GM10266 (cell line): ENCODE measurements around the gene GIMAP2.
"Not testable (repeated sequence)": the region's sequence is repeated elsewhere in the genome, so short reads cannot be mapped to it uniquely, and the experiment has no call there.

ENCODE experiments used
- DNase-seq: peaks from one replicate; pipeline ENCODE4 v3.0.0; 2012; ENCODE audit errors: extremely low spot score
- CTCF ChIP-seq: IDR thresholded peaks from 2 replicates; pipeline ENCODE4 v1.5.1; 2012; ENCODE audit warnings: mild to moderate bottlenecking, low read depth; ENCODE audit not compliant: control insufficient read depth, insufficient read depth; ENCODE audit errors: missing control alignments

The GIMAP2 gene

DNA sequence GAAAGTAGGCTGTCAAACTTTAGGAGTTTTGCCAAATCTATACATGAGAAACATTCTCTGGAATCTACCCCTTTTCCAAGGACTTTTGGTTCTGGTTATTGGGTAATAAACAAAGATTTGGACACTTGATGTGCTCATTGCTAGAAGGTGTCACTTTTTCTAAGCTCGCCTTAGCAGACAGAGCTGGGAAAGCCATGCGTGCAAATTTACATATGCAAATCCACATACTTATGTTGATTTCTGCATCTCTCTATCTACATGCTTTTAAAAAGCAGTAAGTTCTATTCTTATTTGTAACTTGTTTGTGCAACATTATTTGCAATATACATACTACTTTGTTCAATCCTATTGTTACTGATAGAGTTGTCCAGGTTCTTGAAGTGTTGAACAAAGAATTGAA is 30.8 kb upstream of the GIMAP2 start:
- no peak for DNase-seq

DNA sequence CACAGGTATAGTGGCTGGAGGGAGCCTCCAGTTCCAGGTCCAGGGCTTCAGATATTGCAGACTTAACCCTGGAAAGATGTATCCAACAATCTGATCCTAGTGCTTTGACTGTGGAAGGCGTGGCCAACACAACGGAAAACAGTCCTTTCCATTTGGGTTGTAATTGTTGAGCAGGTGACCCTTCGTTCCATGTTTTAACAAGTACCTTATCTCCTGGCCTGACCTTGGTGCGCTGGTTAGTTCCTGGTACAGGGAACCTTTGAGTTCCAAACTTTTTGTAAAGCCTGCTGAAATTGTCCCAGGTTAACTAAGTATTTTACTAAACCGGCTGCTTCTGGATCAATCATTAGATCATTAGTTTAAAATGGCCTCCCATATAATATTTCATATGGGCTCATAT is 29.5 kb upstream of the GIMAP2 start:
- DNase-seq = no peak
- TF ChIP-seq CTCF = no peak

More for the DNA sequence above, 30.8 kb upstream of the GIMAP2 start:
- TF ChIP-seq CTCF = no peak

DNA sequence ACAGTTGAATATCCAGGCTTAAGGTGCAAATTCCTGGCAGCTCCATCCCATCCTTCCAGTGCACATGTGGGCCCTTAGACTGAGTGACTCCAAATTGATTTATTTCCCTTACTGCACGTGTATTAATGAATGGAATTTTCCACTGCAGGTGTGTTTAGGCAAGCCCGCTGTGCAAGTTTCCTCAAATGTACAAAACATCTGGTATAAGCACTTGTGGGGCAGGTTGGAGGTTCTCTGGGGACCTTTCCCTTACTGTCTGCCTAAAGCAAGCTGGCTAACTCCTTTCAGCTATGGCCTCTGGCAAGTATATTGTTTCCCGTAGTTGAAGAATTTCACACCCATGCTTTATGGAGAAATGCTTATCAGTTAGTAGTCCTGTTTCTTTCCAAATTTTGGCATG is 28.0 kb upstream of the GIMAP2 start:
- DNase-seq = no peak
- TF ChIP-seq CTCF = no peak

DNA sequence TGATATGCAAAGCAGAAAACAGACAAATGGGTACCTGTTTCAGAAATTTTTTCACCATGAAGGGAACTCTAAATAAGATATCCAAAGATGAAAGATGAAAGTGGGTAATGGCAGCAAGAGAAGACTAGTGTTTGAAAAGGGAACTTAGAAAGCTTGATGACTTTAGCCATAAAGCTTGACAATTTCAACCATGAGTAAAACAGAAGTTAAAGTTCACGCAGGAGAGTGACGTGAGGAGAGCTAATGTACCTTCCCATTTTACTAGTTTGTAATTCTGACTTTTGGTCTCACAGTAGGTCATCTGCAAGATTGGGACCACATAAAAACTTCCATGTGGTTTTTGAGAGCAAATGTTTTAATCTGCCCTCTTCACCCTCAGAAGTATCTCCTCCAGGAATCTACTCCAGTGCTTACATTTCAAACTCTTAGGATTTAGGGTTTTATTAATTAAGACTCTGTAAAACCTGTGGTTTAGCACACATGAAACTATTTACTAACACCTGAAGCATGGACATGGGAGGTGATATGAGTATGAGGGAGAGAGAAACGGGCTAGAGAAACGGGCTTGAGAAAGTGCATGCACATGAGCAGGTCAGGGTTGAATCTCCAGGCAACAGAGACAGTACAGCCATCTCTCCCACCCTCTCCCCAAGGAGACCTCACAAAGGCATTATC is 24.4 kb upstream of the GIMAP2 start:
- DNase-seq = no peak
- TF ChIP-seq CTCF = no peak

DNA sequence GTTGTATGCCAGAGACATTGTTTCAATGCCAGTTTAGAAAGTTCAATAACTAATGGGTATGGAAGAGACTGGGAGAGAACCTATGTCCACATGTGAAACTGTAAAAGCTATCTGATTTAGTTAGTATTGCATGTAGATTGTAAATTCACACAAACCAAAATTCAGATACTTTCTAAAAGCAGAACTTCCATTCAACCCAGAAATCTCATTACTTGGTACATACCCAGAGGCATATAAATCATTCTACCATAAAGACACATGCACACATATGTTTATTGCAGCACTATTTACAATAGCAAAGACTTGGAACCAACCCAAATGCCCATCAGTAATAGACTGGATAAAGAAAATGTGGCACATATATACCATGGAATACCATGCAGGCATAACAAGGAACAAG is 22.7 kb upstream of the GIMAP2 start:
- not testable (repeated sequence) for DNase-seq

DNA sequence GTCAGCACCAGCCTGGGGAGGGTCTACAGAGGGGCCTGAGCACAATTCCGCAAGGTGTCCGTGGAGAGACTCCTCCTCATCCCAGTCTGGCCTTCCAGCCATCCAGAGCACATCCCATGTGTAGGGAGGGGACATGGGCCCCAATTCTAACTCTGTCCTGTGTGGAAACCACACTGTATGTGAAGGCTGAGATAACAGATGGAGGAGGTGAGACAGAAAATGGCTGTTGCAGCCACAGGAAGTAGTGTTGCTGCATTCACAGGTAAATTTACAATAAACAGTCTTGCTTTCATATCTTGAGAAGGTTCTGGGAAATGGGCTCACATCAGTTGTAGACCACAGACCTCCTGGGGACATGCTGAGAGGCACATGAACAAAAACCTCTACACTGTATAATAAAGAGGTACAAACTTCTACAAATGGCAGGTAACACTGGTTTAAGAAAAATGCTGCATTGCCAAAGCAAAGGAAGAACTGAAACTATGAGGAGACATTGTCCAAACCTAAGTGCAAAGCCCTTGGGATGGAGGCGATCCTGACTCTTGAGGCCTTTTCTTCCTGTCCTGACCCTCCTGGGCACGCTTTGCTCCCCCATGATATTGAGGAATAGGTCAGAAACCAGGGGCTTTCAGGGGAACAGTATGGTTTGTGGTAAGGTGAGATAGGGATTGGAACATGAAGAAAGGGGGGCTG is 21.6 kb upstream of the GIMAP2 start:
- no peak for TF ChIP-seq CTCF
- no peak for DNase-seq

GRCh38 chr7:150665089-150665748 is 20.3 kb upstream of the GIMAP2 start:
- TF ChIP-seq CTCF = no peak
- DNase-seq = no peak
